GM19452 (cell line): ENCODE data around the gene SH3BGR.

ENCODE experiments used
- ATAC-seq: cut with Tn5 transposase; IDR thresholded peaks from one replicate; pipeline ENCODE4 v1.9.1; 2021; ENCODE audit not compliant: unreplicated experiment

Gene SH3BGR

GRCh38 chr21:39454949-39455668 is 3.3 kb downstream of the SH3BGR start:
- no peak for ATAC-seq

GRCh38 chr21:39456665-39457064 is 4.9 kb downstream of the SH3BGR start:
- no peak for ATAC-seq

GRCh38 chr21:39461419-39461818 is 9.6 kb downstream of the SH3BGR start:
- ATAC-seq: peak; percentile 81

- no peak for ATAC-seq
Measured at GRCh38 chr21:39463308-39463707, 11.5 kb downstream of the SH3BGR start.

GRCh38 chr21:39466584-39466983 is 14.8 kb downstream of the SH3BGR start:
- no peak for ATAC-seq

- ATAC-seq: no peak
Measured at GRCh38 chr21:39467746-39468145, 16.0 kb downstream of the SH3BGR start.

- no peak for ATAC-seq
Measured at GRCh38 chr21:39468559-39468958, 16.8 kb downstream of the SH3BGR start.

GRCh38 chr21:39471598-39471997 is 19.8 kb downstream of the SH3BGR start:
- no peak for ATAC-seq

GRCh38 chr21:39472786-39473185 is 21.0 kb downstream of the SH3BGR start:
- ATAC-seq: no peak

- no peak for ATAC-seq
Measured at GRCh38 chr21:39474611-39475010, 22.8 kb downstream of the SH3BGR start.

GRCh38 chr21:39479164-39479813 is 27.5 kb downstream of the SH3BGR start:
- no peak for ATAC-seq

- no peak for ATAC-seq
Measured at GRCh38 chr21:39479814-39480182, 28.0 kb downstream of the SH3BGR start.

GRCh38 chr21:39480271-39480670 is 28.5 kb downstream of the SH3BGR start:
- ATAC-seq: no peak

GRCh38 chr21:39481886-39482285 is 30.1 kb downstream of the SH3BGR start:
- no peak for ATAC-seq

- ATAC-seq: no peak
Measured at GRCh38 chr21:39483917-39484316, 32.1 kb downstream of the SH3BGR start.

GRCh38 chr21:39484711-39485276 is 33.0 kb downstream of the SH3BGR start:
- ATAC-seq: no peak

- ATAC-seq: no peak
Measured at GRCh38 chr21:39489380-39489924, 37.7 kb downstream of the SH3BGR start.

GRCh38 chr21:39499156-39499555 is 47.4 kb downstream of the SH3BGR start:
- ATAC-seq: no peak

GRCh38 chr21:39502631-39503030 is 50.9 kb downstream of the SH3BGR start:
- no peak for ATAC-seq

- ATAC-seq: no peak
Measured at GRCh38 chr21:39503123-39503762, 51.5 kb downstream of the SH3BGR start.

- ATAC-seq: no peak
Measured at GRCh38 chr21:39504230-39504629, 52.5 kb downstream of the SH3BGR start.

GRCh38 chr21:39510240-39510639 is 58.5 kb downstream of the SH3BGR start:
- ATAC-seq: no peak
